GM21529 (cell line): ENCODE results near the gene EEFSEC.

Experiments used
- ATAC-seq: cut with Tn5 transposase; IDR thresholded peaks from one replicate; pipeline ENCODE4 v1.9.1; 2021; ENCODE audit not compliant: unreplicated experiment

EEFSEC gene

GRCh38 chr3:128347282-128347681 is 194.0 kb downstream of the EEFSEC start:
- ATAC-seq = no peak

GRCh38 chr3:128348075-128348474 is 194.8 kb downstream of the EEFSEC start:
- ATAC-seq = no peak

GRCh38 chr3:128348805-128349531 is 195.7 kb downstream of the EEFSEC start:
- no peak for ATAC-seq

- ATAC-seq = no peak
Measured at GRCh38 chr3:128349963-128350599, 196.8 kb downstream of the EEFSEC start.

GRCh38 chr3:128351546-128351945 is 198.3 kb downstream of the EEFSEC start:
- ATAC-seq = no peak

- ATAC-seq = no peak
Measured at GRCh38 chr3:128352326-128352725, 199.0 kb downstream of the EEFSEC start.

GRCh38 chr3:128353361-128353965 is 200.2 kb downstream of the EEFSEC start:
- ATAC-seq = no peak

GRCh38 chr3:128353991-128354687 is 200.9 kb downstream of the EEFSEC start:
- ATAC-seq = no peak

GRCh38 chr3:128354788-128355542 is 201.7 kb downstream of the EEFSEC start:
- ATAC-seq = no peak

GRCh38 chr3:128355543-128355919 is 202.2 kb downstream of the EEFSEC start:
- ATAC-seq = no peak

GRCh38 chr3:128356822-128357221 is 203.5 kb downstream of the EEFSEC start:
- no peak for ATAC-seq

GRCh38 chr3:128357538-128357937 is 204.3 kb downstream of the EEFSEC start:
- no peak for ATAC-seq

GRCh38 chr3:128358156-128358895 is 205.0 kb downstream of the EEFSEC start:
- no peak for ATAC-seq

- no peak for ATAC-seq
Measured at GRCh38 chr3:128359060-128359664, 205.9 kb downstream of the EEFSEC start.

GRCh38 chr3:128359846-128360642 is 206.8 kb downstream of the EEFSEC start:
- ATAC-seq = no peak

- no peak for ATAC-seq
Measured at GRCh38 chr3:128360705-128361271, 207.5 kb downstream of the EEFSEC start.

GRCh38 chr3:128362026-128362965 is 209.0 kb downstream of the EEFSEC start:
- no peak for ATAC-seq

- no peak for ATAC-seq
Measured at GRCh38 chr3:128364291-128364690, 211.0 kb downstream of the EEFSEC start.
